Body of pancreas (tissue), 4 donors: ENCODE results near the gene FNBP1L. TPM values are rescaled to one million over a fixed set of nuclear protein-coding genes. Genes with fewer than 3 reads are reported as not detected.
"Not testable (repeated sequence)": the region's sequence is repeated elsewhere in the genome, so short reads cannot be mapped to it uniquely, and the experiment has no call there.

Experiments used
- ATAC-seq: fragments of 150-250 bp; one replicate; pipeline ENCODE4 v1.9.1; 2016
- DNase-seq, 4 donors: peaks; one replicate each; pipeline ENCODE4 v3.0.0-alpha.2; 2019
- H3K27ac ChIP-seq, 4 donors: fragments of 200-600 bp; sonication (generic); 1 replicate in 3 of 4; 2 replicates in 1 of 4; pipeline versions ENCODE4 v1.5.1 to v1.6.1; 2016 to 2019; ENCODE audit warnings: mild to moderate bottlenecking in 1 of 4, mixed read lengths in 1 of 4, moderate library complexity in 1 of 4
- H3K27me3 ChIP-seq, 2 donors: fragments of 200-600 bp; sonication (generic); one replicate each; pipeline ENCODE4 v1.6.0; 2016; ENCODE audit warnings: mild to moderate bottlenecking in 1 of 2
- H3K36me3 ChIP-seq, 2 donors: fragments of 200-600 bp; sonication (generic); replicated peaks in 1 of 2; 2 replicates each; pipeline ENCODE4 v1.5.1; 2016; ENCODE audit warnings: low read depth in 2 of 2; ENCODE audit not compliant: insufficient read depth in 1 of 2
- H3K4me1 ChIP-seq: fragments of 200-600 bp; sonication (generic); one replicate; pipeline ENCODE4 v1.6.0; 2016
- H3K4me3 ChIP-seq, 2 donors: fragments of 200-600 bp; sonication (generic); 1 replicate in 1 of 2; 2 replicates in 1 of 2; pipeline ENCODE4 v1.5.1; 2016 to 2019
- H3K9me3 ChIP-seq, 3 donors: fragments of 200-600 bp; sonication (generic); 1 replicate in 2 of 3; 2 replicates in 1 of 3; pipeline ENCODE4 v1.5.1; 2016
- POLR2A ChIP-seq, 3 donors: fragments of 450-650 bp; IDR thresholded peaks; one replicate each; pipeline ENCODE4 v1.6.1; 2016; ENCODE audit warnings: antibody characterized with exemption in 3 of 3, mild to moderate bottlenecking in 2 of 3
- WGBS, 2 donors: methylation state at CpG; one replicate each; pipeline ENCODE4 v1.1.5; 2017; 5-methylcytosine and 5-hydroxymethylcytosine counted together
- intact Hi-C: fragments of 100-400 bp; cut with DNase I; formaldehyde crosslinking; loops from one replicate; pipeline ENCODE4 v1.15.1; 2023
- total RNA-seq, 2 donors: library from RNA; depleted of rRNA; stranded (reverse); fragments of >200 nt; gene quantifications; one replicate each; pipeline ENCODE4 v1.1.0, GENCODE V29; 2016
- TF ChIP-seq, protein P1 (sequence below), 7 experiments: fragments of 450-650 bp in 4 of 7; fragments of 200-600 bp in 3 of 7; sonication (generic) in 3 of 7; IDR thresholded peaks; one replicate each; pipeline ENCODE4 v1.5.1; 2016 to 2019; ENCODE audit warnings: antibody characterized with exemption in 7 of 7

Gene FNBP1L
- total RNA-seq, 2 donors from 2014 or later, result 23.1 to 32.9 TPM

DNA sequence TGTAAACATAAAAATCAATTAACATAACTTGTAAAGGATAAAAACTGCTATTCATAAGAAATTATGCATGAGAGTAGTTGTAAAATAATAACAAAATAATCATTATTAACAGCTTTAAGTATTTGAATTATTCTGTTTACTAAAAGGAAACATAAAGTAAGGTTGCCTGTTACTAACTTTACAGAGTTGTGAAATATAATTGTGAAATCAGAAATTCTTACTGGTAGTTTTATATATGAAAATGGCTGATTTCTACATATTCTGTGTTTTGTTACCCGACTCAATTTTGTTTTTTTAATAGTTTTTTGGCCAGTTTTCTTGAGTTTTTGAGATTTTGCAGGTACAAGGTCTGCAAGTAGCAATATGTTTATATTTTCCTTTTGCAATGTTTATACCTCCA, 27.8 kb downstream of the FNBP1L start:
- WGBS, 2 donors, result 69 to 90% methylated on average over 1 of the region's 1 CpG
- ATAC-seq, result no peak
- intact Hi-C loops, result no loop called here

GRCh38 chr1:93479133-93479745, 31.3 kb downstream of the FNBP1L start:
- H3K4me1 ChIP-seq, H3K4me3 ChIP-seq, H3K27me3 ChIP-seq, H3K36me3 ChIP-seq, intact Hi-C loops, ATAC-seq, H3K27ac ChIP-seq, H3K9me3 ChIP-seq, DNase-seq: not testable (repeated sequence)
- WGBS, 2 donors, result 86 to 90% methylated on average over 8 of the region's 8 CpGs

More for the DNA sequence above, 27.8 kb downstream of the FNBP1L start:
- Histone ChIP-seq H3K27me3 (no peaks in the 10 kb centered on the region), H3K27ac (no peak overlapping the region), H3K4me1 (peaks cover 17% of the 10 kb centered on the region), H3K36me3 (no peaks in the 10 kb centered on the region), H3K9me3 (peaks cover 0 to 5% (median 0%) of the 10 kb centered on the region in 3 donors), H3K4me3 (no peak overlapping the region)
- no peak for TF ChIP-seq POLR2A (IDR thresholded peaks at IDR 0.05)
- TF ChIP-seq, protein P1, sequence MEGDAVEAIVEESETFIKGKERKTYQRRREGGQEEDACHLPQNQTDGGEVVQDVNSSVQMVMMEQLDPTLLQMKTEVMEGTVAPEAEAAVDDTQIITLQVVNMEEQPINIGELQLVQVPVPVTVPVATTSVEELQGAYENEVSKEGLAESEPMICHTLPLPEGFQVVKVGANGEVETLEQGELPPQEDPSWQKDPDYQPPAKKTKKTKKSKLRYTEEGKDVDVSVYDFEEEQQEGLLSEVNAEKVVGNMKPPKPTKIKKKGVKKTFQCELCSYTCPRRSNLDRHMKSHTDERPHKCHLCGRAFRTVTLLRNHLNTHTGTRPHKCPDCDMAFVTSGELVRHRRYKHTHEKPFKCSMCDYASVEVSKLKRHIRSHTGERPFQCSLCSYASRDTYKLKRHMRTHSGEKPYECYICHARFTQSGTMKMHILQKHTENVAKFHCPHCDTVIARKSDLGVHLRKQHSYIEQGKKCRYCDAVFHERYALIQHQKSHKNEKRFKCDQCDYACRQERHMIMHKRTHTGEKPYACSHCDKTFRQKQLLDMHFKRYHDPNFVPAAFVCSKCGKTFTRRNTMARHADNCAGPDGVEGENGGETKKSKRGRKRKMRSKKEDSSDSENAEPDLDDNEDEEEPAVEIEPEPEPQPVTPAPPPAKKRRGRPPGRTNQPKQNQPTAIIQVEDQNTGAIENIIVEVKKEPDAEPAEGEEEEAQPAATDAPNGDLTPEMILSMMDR (IDR thresholded peaks at IDR 0.05), result no peak
- no peak for DNase-seq

DNA sequence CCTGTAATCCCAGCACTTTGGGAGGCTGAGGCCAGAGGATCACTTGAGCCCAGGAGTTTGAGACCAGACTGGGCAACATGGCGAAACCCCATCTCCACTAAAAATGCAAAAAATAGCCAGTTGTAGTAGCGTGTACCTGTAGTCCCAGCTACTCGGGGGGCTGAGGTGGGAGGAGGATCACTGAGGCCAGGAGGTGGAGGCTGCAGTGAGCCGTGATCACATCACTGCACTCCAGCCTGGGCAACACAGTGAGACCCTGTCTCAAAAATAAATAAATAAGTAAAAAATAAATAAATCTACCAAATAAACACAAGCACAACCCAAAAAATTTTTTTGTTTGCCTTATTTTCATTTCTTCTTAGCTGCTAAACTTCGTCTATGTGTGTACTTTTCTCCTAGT, 34.0 kb downstream of the FNBP1L start:
- intact Hi-C loops, H3K4me1 ChIP-seq, DNase-seq, H3K4me3 ChIP-seq, H3K36me3 ChIP-seq, H3K27ac ChIP-seq, ATAC-seq, H3K27me3 ChIP-seq, H3K9me3 ChIP-seq: not testable (repeated sequence)
- WGBS, 2 donors, result 82 to 86% methylated on average over 5 of the region's 5 CpGs

DNA sequence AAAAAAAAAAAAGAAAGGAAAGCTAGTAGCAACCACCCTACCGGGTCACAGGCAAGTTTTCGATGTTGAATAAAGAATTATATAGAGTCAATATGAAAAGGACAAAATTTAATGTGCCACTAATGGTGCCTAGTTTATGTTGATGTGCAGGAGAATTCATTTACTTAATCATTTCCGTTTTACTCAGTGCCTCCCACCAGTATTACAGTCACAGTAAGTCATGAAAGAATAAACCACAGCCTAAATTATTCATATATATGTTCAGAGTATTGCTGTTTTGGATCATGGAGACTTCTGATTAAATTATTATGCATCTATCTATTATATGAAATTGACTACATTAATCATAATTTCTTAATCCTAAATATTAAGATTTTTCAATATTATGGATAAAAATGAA, 35.3 kb downstream of the FNBP1L start:
- TF ChIP-seq, protein P1 (IDR thresholded peaks at IDR 0.05), result no peak
- no peak for TF ChIP-seq POLR2A (IDR thresholded peaks at IDR 0.05)
- Histone ChIP-seq H3K4me1 (peaks cover 10% of the 10 kb centered on the region), H3K36me3 (no peaks in the 10 kb centered on the region), H3K4me3 (no peak overlapping the region), H3K9me3 (peaks cover 0 to 5% (median 0%) of the 10 kb centered on the region in 3 donors), H3K27me3 (no peaks in the 10 kb centered on the region), H3K27ac (no peak overlapping the region)
- DNase-seq (no peak), ATAC-seq (no peak)
- 93% methylated on average over 3 of the region's 3 CpGs for WGBS, 2 donors
- intact Hi-C loops, result no loop called here

GRCh38 chr1:93483606-93484005, 35.7 kb downstream of the FNBP1L start:
- intact Hi-C loops, result no loop called here
- no peak overlapping the region for H3K4me3 ChIP-seq
- TF ChIP-seq, protein P1 (IDR thresholded peaks at IDR 0.05), result no peak
- no peak for TF ChIP-seq POLR2A (IDR thresholded peaks at IDR 0.05)
- H3K4me1 ChIP-seq, result peaks cover 10% of the 10 kb centered on the region
- no peak overlapping the region for H3K27ac ChIP-seq
- DNase-seq, result no peak
- H3K36me3 ChIP-seq, result no peaks in the 10 kb centered on the region
- ATAC-seq, result no peak
- H3K27me3 ChIP-seq, result no peaks in the 10 kb centered on the region
- H3K9me3 ChIP-seq, result peaks cover 0 to 5% (median 0%) of the 10 kb centered on the region in 3 donors

GRCh38 chr1:93488207-93488606, 40.3 kb downstream of the FNBP1L start:
- Histone ChIP-seq H3K36me3 (no peaks in the 10 kb centered on the region), H3K27ac (no peak overlapping the region), H3K4me3 (no peak overlapping the region), H3K4me1 (peaks cover 10% of the 10 kb centered on the region), H3K27me3 (no peaks in the 10 kb centered on the region), H3K9me3 (no peaks in the 10 kb centered on the region)
- intact Hi-C loops, result no loop called here
- TF ChIP-seq POLR2A (IDR thresholded peaks at IDR 0.05), result no peak
- TF ChIP-seq, protein P1 (IDR thresholded peaks at IDR 0.05), result no peak
- ATAC-seq, result no peak
- no peak for DNase-seq
- 86 to 96% methylated on average over 2 of the region's 2 CpGs for WGBS, 2 donors
